ENCODE data around the gene FLVCR1. TPM values are rescaled to one million over a fixed set of nuclear protein-coding genes. Genes with fewer than 3 reads are reported as not detected.

Gene FLVCR1
- polyA plus RNA-seq, 3 donors, result 1.8 to 5.5 (median 2.8) TPM

- no peaks in the 10 kb centered on the region for H3K36me3 ChIP-seq (replicated peaks in 1 of 2; ENCODE audit: control insufficient read depth in 1 of 2, insufficient read depth in 2 of 2, low read length in 2 of 2)
- no peak overlapping the region for H3K4me3 Mint-ChIP-seq
- H3K27ac Mint-ChIP-seq, result no peak overlapping the region
- H3K4me1 ChIP-seq (ENCODE audit: control insufficient read depth in 1 of 2, insufficient read depth in 2 of 2, low read length in 2 of 2), result peaks cover 7 to 8% of the 10 kb centered on the region in 2 donors
- H3K4me3 ChIP-seq (replicated peaks in 1 of 3; ENCODE audit: low read depth in 2 of 3, low read length in 3 of 3), result no peak overlapping the region
- no peak overlapping the region for H3K4me2 ChIP-seq (replicated peaks; ENCODE audit: extremely low read depth, low read length, poor library complexity, severe bottlenecking)
- no peaks in the 10 kb centered on the region for H3K27me3 ChIP-seq (ENCODE audit: control insufficient read depth in 2 of 2, insufficient read depth in 2 of 2, low read length in 2 of 2)
- peaks cover 1 to 7% (median 2%) of the 10 kb centered on the region in 3 donors for H3K27me3 Mint-ChIP-seq (ENCODE audit: low read depth in 3 of 3)
- H3K27ac ChIP-seq (ENCODE audit: low read depth in 1 of 2, low read length in 2 of 2), result no peak overlapping the region
- peaks cover 28 to 31% of the 10 kb centered on the region in 2 donors for H3K9me3 ChIP-seq (replicated peaks in 1 of 2; ENCODE audit: control insufficient read depth in 1 of 2, insufficient read depth in 1 of 2, low read length in 2 of 2)
- intact Hi-C loops (cut with micrococcal nuclease), result no loop called here
- H4K20me1 ChIP-seq (ENCODE audit: insufficient read depth, low read length), result no peaks in the 10 kb centered on the region
- H3K9me3 Mint-ChIP-seq, result peaks cover 26 to 43% (median 37%) of the 10 kb centered on the region in 7 donors
- H3K9ac ChIP-seq (ENCODE audit: insufficient read depth, low read length, poor library complexity, severe bottlenecking), result no peak overlapping the region
- H3K4me1 Mint-ChIP-seq, result peaks cover 8% of the 10 kb centered on the region
- H2AFZ ChIP-seq (ENCODE audit: insufficient read depth, low read depth, low read length, poor library complexity, severe bottlenecking), result no peak overlapping the region
- no peaks in the 10 kb centered on the region for H3K79me2 ChIP-seq (ENCODE audit: insufficient read depth, low read length)
- TF ChIP-seq CTCF (IDR thresholded peaks at IDR 0.05), result no peak
- DNase-seq, result no peak
- 100% methylated on average over 1 of the region's 4 CpGs for whole genome bisulfite sequencing (ENCODE audit: insufficient coverage)
- H3K36me3 Mint-ChIP-seq, result peaks cover 2% of the 10 kb centered on the region in 2 donors
Observed at GRCh38 chr1:212827171-212827776, 30.8 kb upstream of the FLVCR1 start.

- no peak overlapping the region for H3K4me3 ChIP-seq (replicated peaks in 1 of 3; ENCODE audit: low read depth in 2 of 3, low read length in 3 of 3)
- no peak overlapping the region for H2AFZ ChIP-seq (ENCODE audit: insufficient read depth, low read depth, low read length, poor library complexity, severe bottlenecking)
- DNase-seq, result no peak
- no peak overlapping the region for H3K27ac ChIP-seq (ENCODE audit: low read depth in 1 of 2, low read length in 2 of 2)
- peaks cover 7 to 8% of the 10 kb centered on the region in 2 donors for H3K4me1 ChIP-seq (ENCODE audit: control insufficient read depth in 1 of 2, insufficient read depth in 2 of 2, low read length in 2 of 2)
- peaks cover 26 to 43% (median 37%) of the 10 kb centered on the region in 7 donors for H3K9me3 Mint-ChIP-seq
- intact Hi-C loops (cut with micrococcal nuclease), result no loop called here
- H3K4me2 ChIP-seq (replicated peaks; ENCODE audit: extremely low read depth, low read length, poor library complexity, severe bottlenecking), result no peak overlapping the region
- peaks cover 1 to 7% (median 2%) of the 10 kb centered on the region in 3 donors for H3K27me3 Mint-ChIP-seq (ENCODE audit: low read depth in 3 of 3)
- H3K27ac Mint-ChIP-seq, result no peak overlapping the region
- H3K27me3 ChIP-seq (ENCODE audit: control insufficient read depth in 2 of 2, insufficient read depth in 2 of 2, low read length in 2 of 2), result no peaks in the 10 kb centered on the region
- H3K4me3 Mint-ChIP-seq, result no peak overlapping the region
- H4K20me1 ChIP-seq (ENCODE audit: insufficient read depth, low read length), result no peaks in the 10 kb centered on the region
- no peak for TF ChIP-seq CTCF (IDR thresholded peaks at IDR 0.05)
- peaks cover 2% of the 10 kb centered on the region in 2 donors for H3K36me3 Mint-ChIP-seq
- H3K36me3 ChIP-seq (replicated peaks in 1 of 2; ENCODE audit: control insufficient read depth in 1 of 2, insufficient read depth in 2 of 2, low read length in 2 of 2), result no peaks in the 10 kb centered on the region
- no peak overlapping the region for H3K9ac ChIP-seq (ENCODE audit: insufficient read depth, low read length, poor library complexity, severe bottlenecking)
- H3K79me2 ChIP-seq (ENCODE audit: insufficient read depth, low read length), result no peaks in the 10 kb centered on the region
- peaks cover 8% of the 10 kb centered on the region for H3K4me1 Mint-ChIP-seq
- H3K9me3 ChIP-seq (replicated peaks in 1 of 2; ENCODE audit: control insufficient read depth in 1 of 2, insufficient read depth in 1 of 2, low read length in 2 of 2), result peaks cover 28 to 31% of the 10 kb centered on the region in 2 donors
- 90% methylated on average over 2 of the region's 5 CpGs for WGBS (ENCODE audit: insufficient coverage)
Observed at GRCh38 chr1:212827831-212828278, 30.2 kb upstream of the FLVCR1 start.

Data from CD14-positive monocyte (primary cell).